HepG2 (cell line): ENCODE results near the gene PEAR1. TPM values are rescaled to one million over a fixed set of nuclear protein-coding genes. Genes with fewer than 3 reads are reported as not detected.

Experiments used
- ATAC-seq: fragments of 200-7000 bp; cut with Tn5 transposase; 3 replicates; pipeline ENCODE4 v1.9.1; 2020; ENCODE audit warnings: mild to moderate bottlenecking, moderate library complexity
- BruUV-seq: library from RNA; stranded (reverse); fragments of 400-500 nt; replicated peaks from 2 replicates; lab custom pipeline; 2021; lab: Mats Ljungman, UMichigan
- CTCF ChIA-PET: fragments of 300-600 bp; formaldehyde crosslinking; extraction: SDS; loops from one replicate; lab custom pipeline; 2021; ENCODE audit warnings: low total read pairs, inconsistent platforms, low intra/inter-chr PET ratio; lab: Yijun Ruan, JAX
- POLR2A ChIA-PET: fragments of 350-600 bp; sonication (Branson Sonifier 250); formaldehyde crosslinking; loops from one replicate; lab custom pipeline; 2020; ENCODE audit warnings: antibody characterized with exemption, inconsistent platforms; lab: Yijun Ruan, JAX
- DNase-seq: peaks from one replicate; pipeline ENCODE4 v3.0.0-alpha.2; 2015; ENCODE audit warnings: low spot score
- FAIRE-seq: peaks from 3 replicates; lab custom pipeline; 2011; peaks lifted over from hg19 to GRCh38; lab: Jason Lieb, UNC
- H2AFZ ChIP-seq: one replicate; pipeline ENCODE4 v1.6.1; 2011; ENCODE audit warnings: low read length, inconsistent platforms
- H3K27ac ChIP-seq: fragments of 300-600 bp; 3 replicates; pipeline ENCODE4 v1.8.0; 2011; ENCODE audit warnings: mixed run types, mild to moderate bottlenecking, mixed read lengths, low read length, inconsistent platforms; ENCODE audit not compliant: insufficient read depth; ENCODE audit errors: extremely low read length
- H3K27me3 ChIP-seq, 2 experiments: fragments of 200-600 bp in 1 of 2; 2 replicates in 1 of 2; 3 replicates in 1 of 2; pipeline versions ENCODE4 v1.6.0 to v1.8.0; 2011; ENCODE audit warnings: low read length in 2 of 2, mild to moderate bottlenecking in 2 of 2, moderate library complexity in 2 of 2, inconsistent platforms in 1 of 2; ENCODE audit not compliant: insufficient read depth in 2 of 2, control insufficient read depth in 1 of 2
- H3K36me3 ChIP-seq, 2 experiments: fragments of 200-600 bp in 1 of 2; replicated peaks in 1 of 2; 2 replicates in 1 of 2; 3 replicates in 1 of 2; pipeline versions ENCODE4 v1.5.1 to v1.8.0; 2011; ENCODE audit warnings: low read length in 2 of 2, inconsistent platforms in 1 of 2; ENCODE audit not compliant: insufficient read depth in 2 of 2, control insufficient read depth in 1 of 2
- H3K4me1 ChIP-seq: 2 replicates; pipeline ENCODE4 v1.5.1; 2012; ENCODE audit warnings: low read length, inconsistent platforms; ENCODE audit not compliant: insufficient read depth
- H3K4me2 ChIP-seq: 2 replicates; pipeline ENCODE4 v1.6.0; 2011; ENCODE audit warnings: low read depth, low read length, inconsistent platforms
- H3K4me3 ChIP-seq, 3 experiments: fragments of 200-600 bp in 1 of 3; sonication (generic), shearing (Covaris generic) in 1 of 3; replicated peaks in 1 of 3; 2 replicates each; pipeline ENCODE4 v1.5.1; 2011 to 2016; ENCODE audit warnings: low read length in 3 of 3, inconsistent platforms in 2 of 3, low read depth in 2 of 3, mild to moderate bottlenecking in 2 of 3, control low read depth in 1 of 3, mixed read lengths in 1 of 3; ENCODE audit not compliant: insufficient read depth in 1 of 3
- H3K79me2 ChIP-seq: one replicate; pipeline ENCODE4 v1.6.1; 2011; ENCODE audit warnings: low read length, inconsistent platforms; ENCODE audit not compliant: insufficient read depth
- H3K9ac ChIP-seq: 2 replicates; pipeline ENCODE4 v1.6.0; 2011; ENCODE audit warnings: mild to moderate bottlenecking, low read depth, low read length, inconsistent platforms; ENCODE audit not compliant: insufficient read depth
- H3K9me3 ChIP-seq: 2 replicates; pipeline ENCODE4 v1.5.1; 2012; ENCODE audit warnings: mild to moderate bottlenecking, low read length
- H4K20me1 ChIP-seq: 2 replicates; pipeline ENCODE4 v1.6.0; 2011; ENCODE audit warnings: inconsistent platforms, mild to moderate bottlenecking, low read length, moderate library complexity; ENCODE audit not compliant: insufficient read depth
- ETV6 ChIP-seq: sonication (generic); formaldehyde crosslinking; conservative IDR thresholded peaks from 2 replicates; pipeline ENCODE4 v1.4.0; 2020; ENCODE audit warnings: missing genetic modification reagents
- IKZF5 ChIP-seq: IDR thresholded peaks from 2 replicates; pipeline ENCODE4 v1.6.1; 2018; ENCODE audit warnings: missing genetic modification reagents, mild to moderate bottlenecking, missing compliant biosample characterization
- JUND ChIP-seq: sonication (generic); formaldehyde crosslinking; IDR thresholded peaks from 2 replicates; pipeline ENCODE4 v1.8.0; 2022; ENCODE audit warnings: mild to moderate bottlenecking, missing genetic modification reagents
- NFKB2 ChIP-seq: sonication (generic); formaldehyde crosslinking; IDR thresholded peaks from 2 replicates; pipeline ENCODE4 v1.4.0; 2020; ENCODE audit warnings: missing genetic modification reagents, borderline replicate concordance
- SRY ChIP-seq: sonication (generic); formaldehyde crosslinking; IDR thresholded peaks from 2 replicates; pipeline ENCODE4 v1.8.0; 2022; ENCODE audit warnings: mild to moderate bottlenecking, missing genetic modification reagents
- TP53 ChIP-seq: sonication (generic); formaldehyde crosslinking; conservative IDR thresholded peaks from 2 replicates; pipeline ENCODE4 v1.4.0; 2020; ENCODE audit warnings: missing genetic modification reagents
- ZBTB4 ChIP-seq: sonication (generic); formaldehyde crosslinking; IDR thresholded peaks from 2 replicates; pipeline ENCODE4 v1.4.0; 2020; ENCODE audit warnings: missing genetic modification reagents, mild to moderate bottlenecking, borderline replicate concordance
- ZNF33A ChIP-seq: sonication (generic); formaldehyde crosslinking; IDR thresholded peaks from 2 replicates; pipeline ENCODE4 v1.5.1; 2020; ENCODE audit warnings: missing genetic modification reagents, mild to moderate bottlenecking, moderate library complexity, borderline replicate concordance
- ZNF383 ChIP-seq: sonication (generic); formaldehyde crosslinking; IDR thresholded peaks from 2 replicates; pipeline ENCODE4 v1.4.0; 2020; ENCODE audit warnings: missing genetic modification reagents, mild to moderate bottlenecking, borderline replicate concordance
- ZNF703 ChIP-seq: sonication (generic); formaldehyde crosslinking; IDR thresholded peaks from 2 replicates; pipeline ENCODE4 v1.5.1; 2020; ENCODE audit warnings: missing genetic modification reagents, mild to moderate bottlenecking, moderate library complexity, borderline replicate concordance
- WGBS: methylation state at CpG from one replicate; pipeline ENCODE4 v1.1.6; 2017; ENCODE audit warnings: low lambda C conversion rate; 5-methylcytosine and 5-hydroxymethylcytosine counted together
- in situ Hi-C: cut with HindIII; loops from 2 replicates; pipeline ENCODE4 v1.10.0; 2017; ENCODE audit warnings: low pct_unique_long_range_greater_than_20kb; ENCODE audit not compliant: extremely low pct_ligation_motif_present
- intact Hi-C: fragments of 100-400 bp; cut with micrococcal nuclease; formaldehyde crosslinking; loops from one replicate; pipeline ENCODE4 v1.10.0; 2022; ENCODE audit not compliant: unreplicated experiment
- polyA plus RNA-seq, 8 experiments: library from polyadenylated mRNA; depleted of rRNA in 3 of 8; stranded (reverse) in 7 of 8; unstranded in 1 of 8; fragments of >200 nt; fragmentation: Illumina TruSeq in 4 of 8; extraction: Trizol in 4 of 8; gene quantifications; 2 replicates each; pipeline versions ENCODE4 v1.2.1 to v1.2.3, GENCODE V29; 2011 to 2016; ENCODE audit warnings: low read depth in 4 of 8, missing spikeins in 1 of 8, mixed read lengths in 1 of 8; ENCODE audit not compliant: insufficient read depth in 1 of 8
- total RNA-seq, 5 experiments: library from RNA; depleted of rRNA; stranded (reverse); fragments of >200 nt; fragmentation: Illumina TruSeq; extraction: Trizol; gene quantifications; 2 replicates each; pipeline ENCODE4 v1.2.3, GENCODE V29; 2016; ENCODE audit warnings: low read depth in 1 of 5
- TF ChIP-seq, protein P1 (sequence below): sonication (generic); formaldehyde crosslinking; IDR thresholded peaks from 2 replicates; pipeline ENCODE4 v1.8.1; 2023; ENCODE audit warnings: mild to moderate bottlenecking, missing genetic modification reagents, borderline replicate concordance
- TF ChIP-seq, protein P2 (sequence below): fragments of 450-650 bp; IDR thresholded peaks from 2 replicates; pipeline ENCODE4 v1.6.1; 2016

Gene PEAR1
- total and polyA plus RNA-seq, 2 of the 13 experiments (the other 11 are each of a cell fraction or from before 2014, with no cell fraction given) = 0.27 to 0.41 TPM

- Histone ChIP-seq H2AFZ (no peak overlapping the region), H3K4me2 (no peak overlapping the region), H3K27me3 (peaks cover 10 to 93% of the 10 kb centered on the region in 2 experiments), H3K9ac (no peak overlapping the region), H3K27ac (no peak overlapping the region), H3K79me2 (no peaks in the 10 kb centered on the region), H3K9me3 (no peaks in the 10 kb centered on the region), H3K4me1 (peaks cover 15% of the 10 kb centered on the region), H3K36me3 (no peaks in the 10 kb centered on the region), H3K4me3 (no peak overlapping the region), H4K20me1 (no peaks in the 10 kb centered on the region)
- ChIA-PET CTCF (no interaction called here), POLR2A (no interaction called here)
- in situ Hi-C loops = no loop called here
- no TSS peak for BruUV-seq
- no peak for ATAC-seq
- no peak for DNase-seq
- TF ChIP-seq ZNF383 (CRISPR knock-in tag) (no peak), JUND (CRISPR knock-in tag) (no peak), ZNF33A (CRISPR knock-in tag) (no peak), ZNF703 (CRISPR knock-in tag) (no peak), TP53 (CRISPR knock-in tag) (no peak), ETV6 (CRISPR knock-in tag) (no peak), NFKB2 (CRISPR knock-in tag) (no peak), SRY (no peak), IKZF5 (CRISPR knock-in tag) (no peak), ZBTB4 (CRISPR knock-in tag) (no peak)
- TF ChIP-seq, protein P1, sequence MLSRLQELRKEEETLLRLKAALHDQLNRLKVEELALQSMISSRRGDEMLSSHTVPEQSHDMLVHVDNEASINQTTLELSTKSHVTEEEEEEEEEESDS = no peak
- TF ChIP-seq, protein P2, sequence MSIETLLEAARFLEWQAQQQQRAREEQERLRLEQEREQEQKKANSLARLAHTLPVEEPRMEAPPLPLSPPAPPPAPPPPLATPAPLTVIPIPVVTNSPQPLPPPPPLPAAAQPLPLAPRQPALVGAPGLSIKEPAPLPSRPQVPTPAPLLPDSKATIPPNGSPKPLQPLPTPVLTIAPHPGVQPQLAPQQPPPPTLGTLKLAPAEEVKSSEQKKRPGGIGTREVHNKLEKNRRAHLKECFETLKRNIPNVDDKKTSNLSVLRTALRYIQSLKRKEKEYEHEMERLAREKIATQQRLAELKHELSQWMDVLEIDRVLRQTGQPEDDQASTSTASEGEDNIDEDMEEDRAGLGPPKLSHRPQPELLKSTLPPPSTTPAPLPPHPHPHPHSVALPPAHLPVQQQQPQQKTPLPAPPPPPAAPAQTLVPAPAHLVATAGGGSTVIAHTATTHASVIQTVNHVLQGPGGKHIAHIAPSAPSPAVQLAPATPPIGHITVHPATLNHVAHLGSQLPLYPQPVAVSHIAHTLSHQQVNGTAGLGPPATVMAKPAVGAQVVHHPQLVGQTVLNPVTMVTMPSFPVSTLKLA = no peak
- intact Hi-C loops = no loop called here
- FAIRE-seq = no peak
- WGBS = 22% methylated on average over 17 of the region's 19 CpGs
Measured at GRCh38 chr1:156904187-156904959, 10.9 kb downstream of the PEAR1 start.
